GM19372 (cell line): ENCODE data around the gene NOS1.
"Not testable (repeated sequence)": the region's sequence is repeated elsewhere in the genome, so short reads cannot be mapped to it uniquely, and the experiment has no call there.

Experiments
- ATAC-seq: cut with Tn5 transposase; IDR thresholded peaks from one replicate; pipeline ENCODE4 v1.9.1; 2021; ENCODE audit warnings: mild to moderate bottlenecking, low read depth, moderate library complexity; ENCODE audit not compliant: unreplicated experiment

NOS1 gene

GRCh38 chr12:117361347-117361751 lies at the start of gene NOS1:
Gene NOS1 (minus strand): TSS chr12:117361626. CDS start chr12:117331069, 30,557 bp downstream.
- ATAC-seq, result no peak

- no peak for ATAC-seq
These were observed 47.9 kb upstream of the NOS1 start for GRCh38 chr12:117409286-117409685.

DNA sequence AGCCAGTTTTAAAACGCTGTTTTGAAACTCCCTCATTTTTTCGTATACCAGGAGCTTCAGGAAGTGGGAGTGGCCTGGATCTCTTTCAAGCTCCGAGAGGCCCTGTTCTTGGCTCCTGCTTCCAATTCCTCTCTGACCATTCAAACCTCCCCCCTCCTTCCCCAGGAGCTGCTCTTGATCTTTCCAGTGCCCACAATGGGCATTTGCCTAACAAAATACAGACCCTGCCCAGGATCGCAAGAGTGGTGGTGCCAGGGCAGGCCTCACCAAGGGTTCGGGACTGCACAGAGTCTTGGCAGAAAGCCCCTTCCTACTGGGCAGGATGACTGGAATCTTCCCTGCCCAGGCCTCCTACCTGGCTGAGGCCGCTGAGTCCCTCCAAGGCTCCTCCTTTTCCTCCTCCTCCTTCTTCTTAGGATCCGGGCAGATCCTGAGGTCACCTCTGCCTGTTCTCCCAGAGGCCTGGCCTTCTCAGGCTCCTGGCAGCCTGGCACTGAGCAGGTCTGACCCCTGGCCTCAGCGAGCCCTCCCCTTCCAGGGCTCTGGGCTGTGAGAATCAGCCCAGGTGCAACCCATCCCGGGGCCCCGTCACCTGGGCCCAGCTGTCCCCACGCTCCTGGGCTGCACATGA lies 46.9 kb upstream of the NOS1 start:
- no peak for ATAC-seq

DNA sequence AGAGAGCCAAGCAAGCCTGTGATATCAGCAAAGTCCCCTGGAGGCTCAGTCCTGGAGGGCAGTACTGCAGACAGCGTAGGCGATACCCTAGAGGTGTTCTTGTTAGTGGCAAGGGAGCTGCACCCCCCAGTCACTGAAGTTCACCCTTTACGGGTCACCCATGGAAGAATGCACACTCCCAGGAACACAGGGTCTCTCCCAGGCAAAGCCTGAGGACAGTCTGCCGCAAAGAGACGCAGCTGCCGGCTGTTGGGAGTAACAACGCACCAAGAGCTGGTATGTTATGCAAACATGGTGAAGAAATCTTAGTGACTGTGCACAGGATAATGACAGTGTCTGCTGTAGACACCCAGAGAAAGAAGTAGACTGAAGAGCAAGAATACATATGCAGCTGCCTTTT lies 43.5 kb upstream of the NOS1 start:
- no peak for ATAC-seq

- ATAC-seq, result no peak
These were observed 42.9 kb upstream of the NOS1 start for GRCh38 chr12:117404203-117404853.

- ATAC-seq, result no peak
These were observed 42.2 kb upstream of the NOS1 start for GRCh38 chr12:117403586-117404139.

DNA sequence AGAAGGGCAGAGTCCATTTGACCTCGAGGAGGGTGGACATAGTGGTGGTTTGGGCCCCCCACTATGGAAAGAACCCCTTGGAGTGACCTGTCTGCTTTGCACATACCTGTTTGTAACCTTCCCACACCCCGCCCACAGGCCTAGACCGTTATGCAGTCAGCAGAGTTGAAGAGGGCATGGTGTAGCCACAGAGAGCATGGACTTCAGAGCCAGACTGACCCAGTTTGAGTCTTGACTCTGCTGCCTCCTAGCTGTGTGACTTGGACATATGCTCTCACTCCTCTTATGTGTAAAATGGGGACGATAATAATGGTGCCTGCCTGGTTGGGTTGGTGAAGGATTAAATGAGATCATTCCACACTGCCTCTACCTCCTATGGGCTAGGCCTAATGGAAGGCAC lies 40.9 kb upstream of the NOS1 start:
- no peak for ATAC-seq

GRCh38 chr12:117400912-117401311 lies 39.5 kb upstream of the NOS1 start:
- no peak for ATAC-seq

- ATAC-seq, result not testable (repeated sequence)
These were observed 37.1 kb upstream of the NOS1 start for GRCh38 chr12:117398482-117398881.

- no peak for ATAC-seq
These were observed 34.3 kb upstream of the NOS1 start for GRCh38 chr12:117395766-117396165.

DNA sequence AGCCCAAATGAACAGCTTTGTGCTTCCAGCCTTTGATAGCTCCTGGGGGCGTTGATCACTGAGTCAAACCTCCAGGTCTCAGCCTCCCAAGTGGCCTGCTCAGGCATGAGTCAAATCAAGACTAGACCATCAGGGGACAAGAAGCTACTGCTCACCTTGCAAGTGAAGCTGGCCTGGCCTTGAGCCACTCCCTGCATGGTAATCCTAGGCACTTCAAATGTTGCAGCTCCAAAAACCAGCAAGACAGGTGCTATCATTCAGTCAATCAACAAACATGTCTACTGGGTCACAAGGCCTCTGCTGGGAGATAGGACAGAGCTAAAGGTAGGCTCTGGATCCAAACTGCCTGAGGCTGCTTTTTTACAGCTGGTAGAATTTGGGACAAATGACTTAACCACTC lies 33.1 kb upstream of the NOS1 start:
- no peak for ATAC-seq

GRCh38 chr12:117393656-117394055 lies 32.2 kb upstream of the NOS1 start:
- ATAC-seq, result no peak

DNA sequence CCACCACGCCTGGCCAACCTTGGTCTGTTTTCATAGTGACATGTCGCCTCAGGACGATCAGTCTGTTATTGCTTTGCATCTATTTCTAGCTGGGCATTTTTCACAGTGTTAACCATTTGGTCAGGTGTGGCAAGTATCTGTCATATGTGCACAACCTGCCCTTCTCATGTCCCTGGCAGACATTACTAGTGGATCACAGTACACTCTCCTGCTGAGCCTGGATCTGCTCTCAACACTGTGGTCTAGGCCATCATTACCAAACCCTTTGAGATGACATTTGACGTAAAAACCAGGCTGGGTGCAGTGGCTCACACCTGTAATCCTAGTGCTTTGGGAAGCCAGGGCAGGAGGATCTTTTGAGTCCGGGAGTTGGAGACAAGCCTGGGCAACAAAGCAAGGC lies 29.4 kb upstream of the NOS1 start:
- ATAC-seq, result no peak

GRCh38 chr12:117388951-117389446 lies 27.6 kb upstream of the NOS1 start:
- ATAC-seq, result no peak

GRCh38 chr12:117387832-117388231 lies 26.4 kb upstream of the NOS1 start:
- no peak for ATAC-seq

DNA sequence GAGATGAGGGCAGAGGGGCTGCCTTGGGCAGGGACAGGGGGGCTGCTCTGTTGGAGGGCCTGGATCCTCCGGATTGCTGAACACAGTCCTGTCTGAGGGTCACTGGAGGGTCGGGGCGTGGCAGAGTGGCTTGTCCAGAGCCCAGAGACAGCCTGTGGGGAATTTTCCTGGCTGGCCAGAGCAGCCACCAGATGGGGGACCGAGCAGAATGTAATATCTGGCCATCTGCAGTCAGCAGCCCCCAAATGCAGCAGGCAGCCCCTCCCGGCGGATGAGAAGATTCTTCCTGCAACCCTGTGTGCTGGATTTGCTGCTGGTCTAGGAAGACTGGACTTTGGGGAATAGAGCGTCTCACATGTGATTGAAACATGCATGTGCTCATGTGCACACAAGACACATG lies 23.3 kb upstream of the NOS1 start:
- no peak for ATAC-seq

GRCh38 chr12:117380083-117380482 lies 18.7 kb upstream of the NOS1 start:
- ATAC-seq, result no peak

- no peak for ATAC-seq
These were observed 16.3 kb upstream of the NOS1 start for GRCh38 chr12:117377758-117378157.

GRCh38 chr12:117370588-117370987 lies 9.2 kb upstream of the NOS1 start:
- no peak for ATAC-seq

DNA sequence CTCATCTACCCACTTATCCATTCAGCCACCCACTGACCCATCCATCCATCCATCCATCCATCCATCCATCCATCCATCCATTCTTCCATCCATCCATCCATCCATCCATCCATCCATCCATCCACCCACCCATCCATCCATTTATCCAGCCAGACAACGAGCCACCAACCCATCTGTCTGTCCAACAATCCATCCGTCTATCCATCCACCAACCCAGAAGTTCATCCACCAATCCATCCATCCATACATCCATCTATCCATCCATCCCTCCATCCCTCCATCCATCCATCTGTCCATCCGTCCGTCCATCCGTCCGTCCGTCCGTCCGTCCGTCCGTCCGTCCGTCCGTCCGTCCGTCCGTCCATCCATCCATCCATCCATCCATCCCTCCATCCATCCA lies 8.6 kb upstream of the NOS1 start:
- ATAC-seq, result not testable (repeated sequence)

DNA sequence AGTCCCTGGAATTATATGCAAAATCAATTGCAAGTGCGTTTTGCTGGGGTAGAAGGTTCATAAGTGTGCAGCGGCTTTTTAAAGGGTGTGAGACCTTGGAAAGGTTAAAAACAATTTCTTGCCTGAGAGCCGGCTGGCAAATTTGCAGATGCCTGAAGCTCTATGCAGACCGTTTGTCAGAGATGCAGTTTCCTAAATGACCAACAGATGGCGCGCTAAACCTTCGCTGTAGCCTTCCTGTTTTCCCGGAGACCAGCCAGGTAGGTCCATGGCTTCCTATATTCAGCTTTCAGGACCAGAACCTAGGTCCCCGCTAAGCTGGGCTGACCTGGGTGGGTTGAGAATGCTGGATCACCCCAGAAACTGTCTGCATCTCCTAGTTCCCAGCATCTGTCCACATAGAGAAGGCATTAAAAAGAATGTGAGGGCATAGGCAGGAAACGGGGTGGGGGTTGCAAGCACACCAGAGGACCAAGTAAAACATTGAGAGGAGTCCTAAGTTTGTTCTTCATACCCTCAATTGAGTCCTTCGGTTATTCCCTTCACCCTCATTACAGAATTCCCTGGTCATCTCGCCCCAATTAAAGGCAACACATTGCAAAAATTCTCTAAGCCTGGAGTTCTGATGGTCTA lies 5.7 kb upstream of the NOS1 start:
- no peak for ATAC-seq
